ENCODE data around the gene RANGAP1. TPM values are rescaled to one million over a fixed set of nuclear protein-coding genes. Genes with fewer than 3 reads are reported as not detected.

RANGAP1 gene
- total and polyA plus RNA-seq, 7 donors = 18.7 to 64.8 (median 30.7) TPM

GRCh38 chr22:41256254-41257253 is 29.4 kb downstream of the RANGAP1 start:
- WGBS, 2 donors = 84 to 87% methylated on average over 20 of the region's 20 CpGs
- H3K27me3 ChIP-seq = no peaks in the 10 kb centered on the region
- H3K36me3 ChIP-seq = peaks cover 25 to 92% (median 37%) of the 10 kb centered on the region in 4 donors
- H3K9me3 ChIP-seq = no peaks in the 10 kb centered on the region
- TF ChIP-seq POLR2A (IDR thresholded peaks at IDR 0.05) (no peak), EP300 (IDR thresholded peaks at IDR 0.05) (no peak), POLR2AphosphoS5 (IDR thresholded peaks at IDR 0.05) (no peak)
- TF ChIP-seq, protein P1, sequence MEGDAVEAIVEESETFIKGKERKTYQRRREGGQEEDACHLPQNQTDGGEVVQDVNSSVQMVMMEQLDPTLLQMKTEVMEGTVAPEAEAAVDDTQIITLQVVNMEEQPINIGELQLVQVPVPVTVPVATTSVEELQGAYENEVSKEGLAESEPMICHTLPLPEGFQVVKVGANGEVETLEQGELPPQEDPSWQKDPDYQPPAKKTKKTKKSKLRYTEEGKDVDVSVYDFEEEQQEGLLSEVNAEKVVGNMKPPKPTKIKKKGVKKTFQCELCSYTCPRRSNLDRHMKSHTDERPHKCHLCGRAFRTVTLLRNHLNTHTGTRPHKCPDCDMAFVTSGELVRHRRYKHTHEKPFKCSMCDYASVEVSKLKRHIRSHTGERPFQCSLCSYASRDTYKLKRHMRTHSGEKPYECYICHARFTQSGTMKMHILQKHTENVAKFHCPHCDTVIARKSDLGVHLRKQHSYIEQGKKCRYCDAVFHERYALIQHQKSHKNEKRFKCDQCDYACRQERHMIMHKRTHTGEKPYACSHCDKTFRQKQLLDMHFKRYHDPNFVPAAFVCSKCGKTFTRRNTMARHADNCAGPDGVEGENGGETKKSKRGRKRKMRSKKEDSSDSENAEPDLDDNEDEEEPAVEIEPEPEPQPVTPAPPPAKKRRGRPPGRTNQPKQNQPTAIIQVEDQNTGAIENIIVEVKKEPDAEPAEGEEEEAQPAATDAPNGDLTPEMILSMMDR (IDR thresholded peaks at IDR 0.05) = no peak
- no peak for DNase-seq
- intact Hi-C loops (cut with DNase I) = no loop called here
- H3K4me1 ChIP-seq = peaks cover 0 to 10% (median 3%) of the 10 kb centered on the region in 4 donors
- peak overlapping the region in 2 of 4 donors; percentile 25 to 27 for H3K27ac ChIP-seq
- H3K4me3 ChIP-seq = no peak overlapping the region

- H3K9me3 ChIP-seq = no peaks in the 10 kb centered on the region
- H3K4me3 ChIP-seq = no peak overlapping the region
- no peak for DNase-seq
- no peaks in the 10 kb centered on the region for H3K27me3 ChIP-seq
- no peak overlapping the region for H3K27ac ChIP-seq
- intact Hi-C loops (cut with DNase I) = no loop called here
- peaks cover 0 to 10% (median 3%) of the 10 kb centered on the region in 4 donors for H3K4me1 ChIP-seq
- H3K36me3 ChIP-seq = peaks cover 45 to 92% (median 48%) of the 10 kb centered on the region in 4 donors
- TF ChIP-seq POLR2AphosphoS5 (IDR thresholded peaks at IDR 0.05) = no peak
- TF ChIP-seq POLR2A (IDR thresholded peaks at IDR 0.05) = no peak
- TF ChIP-seq EP300 (IDR thresholded peaks at IDR 0.05) = no peak
- TF ChIP-seq, protein P1 (IDR thresholded peaks at IDR 0.05) = no peak
- 88 to 90% methylated on average over 7 of the region's 7 CpGs for WGBS, 2 donors
Measured at GRCh38 chr22:41254230-41254629, 31.8 kb downstream of the RANGAP1 start.

DNA sequence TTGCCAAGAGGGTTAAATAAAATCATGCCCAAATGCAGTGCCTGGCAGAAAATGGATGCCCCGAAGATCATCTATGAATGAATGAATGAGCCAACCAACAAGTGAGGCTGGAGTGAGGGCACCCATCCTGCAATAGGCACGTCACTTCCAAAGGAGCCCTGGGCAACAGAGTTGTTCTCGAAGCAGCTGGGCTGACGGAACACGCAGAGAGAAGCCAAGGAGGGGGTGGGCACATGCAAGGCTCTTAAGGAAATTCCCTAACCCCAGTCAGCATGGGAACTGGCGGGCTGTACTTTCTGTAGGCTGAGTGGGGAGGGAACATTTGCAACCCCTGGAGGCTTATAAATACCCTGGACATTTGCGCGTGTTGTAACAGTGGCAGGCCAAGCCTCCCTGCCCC is 33.6 kb downstream of the RANGAP1 start:
- Histone ChIP-seq H3K4me3 (no peak overlapping the region), H3K4me1 (peaks cover 0 to 10% (median 3%) of the 10 kb centered on the region in 4 donors), H3K27me3 (no peaks in the 10 kb centered on the region), H3K36me3 (peaks cover 46 to 93% (median 56%) of the 10 kb centered on the region in 4 donors), H3K27ac (no peak overlapping the region), H3K9me3 (no peaks in the 10 kb centered on the region)
- TF ChIP-seq POLR2A (IDR thresholded peaks at IDR 0.05) = no peak
- no peak for TF ChIP-seq POLR2AphosphoS5 (IDR thresholded peaks at IDR 0.05)
- TF ChIP-seq, protein P1 (IDR thresholded peaks at IDR 0.05) = no peak
- TF ChIP-seq EP300 (IDR thresholded peaks at IDR 0.05) = no peak
- intact Hi-C loops (cut with DNase I) = no loop called here
- 92 to 96% methylated on average over 8 of the region's 8 CpGs for WGBS, 2 donors
- DNase-seq = no peak

DNA sequence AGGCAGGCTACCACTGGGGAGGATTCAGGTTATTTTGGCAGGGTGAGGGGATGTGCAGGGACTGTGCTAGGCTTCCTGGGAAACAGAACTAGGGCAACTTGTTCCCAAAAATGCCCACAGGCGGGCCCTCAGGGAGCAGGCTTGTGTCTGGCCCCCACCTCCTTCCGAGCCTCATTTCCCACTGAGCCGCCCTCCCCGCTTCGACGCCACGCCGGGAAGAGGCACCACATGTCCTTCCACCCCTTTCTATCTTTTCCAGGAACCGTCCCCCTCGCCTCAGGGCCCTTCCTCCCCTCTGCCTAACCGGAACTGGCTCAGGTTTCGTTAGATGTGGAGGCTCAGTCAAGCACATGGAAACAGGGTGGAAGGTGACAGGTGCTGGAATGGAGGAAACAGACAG is 35.9 kb downstream of the RANGAP1 start:
- Histone ChIP-seq H3K36me3 (peaks cover 46 to 96% (median 56%) of the 10 kb centered on the region in 4 donors), H3K9me3 (no peaks in the 10 kb centered on the region), H3K4me3 (no peak overlapping the region), H3K27ac (no peak overlapping the region), H3K4me1 (no peaks in the 10 kb centered on the region), H3K27me3 (no peaks in the 10 kb centered on the region)
- DNase-seq = no peak
- 94 to 96% methylated on average over 12 of the region's 12 CpGs for WGBS, 2 donors
- TF ChIP-seq POLR2A (IDR thresholded peaks at IDR 0.05) (no peak), POLR2AphosphoS5 (IDR thresholded peaks at IDR 0.05) (no peak), EP300 (IDR thresholded peaks at IDR 0.05) (no peak)
- TF ChIP-seq, protein P1 (IDR thresholded peaks at IDR 0.05) = no peak
- intact Hi-C loops (cut with DNase I) = no loop called here

Data from sigmoid colon (tissue), 7 donors.